Prostate gland (tissue), 2 donors: ENCODE measurements around the gene KANK2.

Experiments
- POLR2A ChIP-seq: fragments of 450-650 bp; IDR thresholded peaks from one replicate; pipeline ENCODE4 v1.6.1; 2016; ENCODE audit warnings: antibody characterized with exemption, mild to moderate bottlenecking
- TF ChIP-seq, protein P1 (sequence below), 4 experiments: fragments of 200-600 bp in 2 of 4; fragments of 450-650 bp in 2 of 4; sonication (generic) in 2 of 4; IDR thresholded peaks; 1 replicate in 3 of 4; 2 replicates in 1 of 4; pipeline ENCODE4 v1.5.1; 2016 to 2019; ENCODE audit warnings: antibody characterized with exemption in 4 of 4, mild to moderate bottlenecking in 2 of 4, moderate library complexity in 2 of 4

DNA sequence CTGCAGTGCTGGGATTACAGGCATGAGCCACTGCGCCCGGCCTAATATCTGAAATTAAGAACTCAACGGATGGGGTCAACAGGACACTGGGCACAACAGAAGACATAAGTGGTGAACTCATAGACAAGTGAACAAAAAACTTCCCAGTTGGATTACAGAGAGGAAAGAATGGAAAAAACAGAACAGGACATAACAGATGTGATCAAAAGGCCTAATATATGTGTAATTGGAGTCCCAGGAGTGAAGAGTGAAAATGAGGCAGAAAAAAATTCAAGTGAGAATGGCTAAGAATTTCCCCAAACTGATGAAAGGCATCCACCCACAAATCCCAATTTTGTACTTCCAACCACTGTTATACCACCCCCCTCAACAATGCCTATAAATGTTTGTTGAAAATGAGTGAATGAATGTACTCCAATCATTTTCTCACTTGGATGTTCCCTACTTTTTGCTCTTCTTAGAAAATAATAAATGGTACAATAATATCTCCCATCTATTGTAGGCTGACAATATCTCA is 23.8 kb upstream of the KANK2 start:
- TF ChIP-seq, protein P1, sequence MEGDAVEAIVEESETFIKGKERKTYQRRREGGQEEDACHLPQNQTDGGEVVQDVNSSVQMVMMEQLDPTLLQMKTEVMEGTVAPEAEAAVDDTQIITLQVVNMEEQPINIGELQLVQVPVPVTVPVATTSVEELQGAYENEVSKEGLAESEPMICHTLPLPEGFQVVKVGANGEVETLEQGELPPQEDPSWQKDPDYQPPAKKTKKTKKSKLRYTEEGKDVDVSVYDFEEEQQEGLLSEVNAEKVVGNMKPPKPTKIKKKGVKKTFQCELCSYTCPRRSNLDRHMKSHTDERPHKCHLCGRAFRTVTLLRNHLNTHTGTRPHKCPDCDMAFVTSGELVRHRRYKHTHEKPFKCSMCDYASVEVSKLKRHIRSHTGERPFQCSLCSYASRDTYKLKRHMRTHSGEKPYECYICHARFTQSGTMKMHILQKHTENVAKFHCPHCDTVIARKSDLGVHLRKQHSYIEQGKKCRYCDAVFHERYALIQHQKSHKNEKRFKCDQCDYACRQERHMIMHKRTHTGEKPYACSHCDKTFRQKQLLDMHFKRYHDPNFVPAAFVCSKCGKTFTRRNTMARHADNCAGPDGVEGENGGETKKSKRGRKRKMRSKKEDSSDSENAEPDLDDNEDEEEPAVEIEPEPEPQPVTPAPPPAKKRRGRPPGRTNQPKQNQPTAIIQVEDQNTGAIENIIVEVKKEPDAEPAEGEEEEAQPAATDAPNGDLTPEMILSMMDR (IDR thresholded peaks at IDR 0.05): no peak
- TF ChIP-seq POLR2A: no peak
